H1 (cell line): Measurements from ENCODE around the gene COLEC12. TPM values are rescaled to one million over a fixed set of nuclear protein-coding genes. Genes with fewer than 3 reads are reported as not detected.

Experiments
- ASH2L ChIP-seq: fragments of 200-600, 300-600 bp; sonication (generic); IDR thresholded peaks from one replicate; pipeline ENCODE4 v1.7.1; 2017; ENCODE audit warnings: low read length
- SIN3A ChIP-seq, 2 experiments: IDR thresholded peaks in 1 of 2; conservative IDR thresholded peaks in 1 of 2; 2 replicates each; pipeline ENCODE4 v1.6.1; 2011 to 2012; ENCODE audit warnings: low read length in 2 of 2, improper control_type of control experiment in 1 of 2, low read depth in 1 of 2, mild to moderate bottlenecking in 1 of 2
- SRF ChIP-seq: IDR thresholded peaks from 2 replicates; pipeline ENCODE4 v1.6.1; 2011; ENCODE audit warnings: mild to moderate bottlenecking, low read depth, low read length, moderate library complexity
- polyA plus RNA-seq, 7 experiments: library from polyadenylated mRNA; depleted of rRNA in 3 of 7; stranded (reverse) in 5 of 7; unstranded in 2 of 7; fragments of >200 nt in 5 of 7; fragments of 200-250 nt in 2 of 7; gene quantifications; 1 replicate in 5 of 7; 2 replicates in 1 of 7; 4 replicates in 1 of 7; pipeline versions ENCODE4 v1.2.1 to v1.2.3, GENCODE V29; 2011 to 2013; ENCODE audit warnings: missing spikeins in 2 of 7, mixed read lengths in 2 of 7
- total RNA-seq: library from RNA; stranded (reverse); fragmentation: NEBNext Ultra II Directional; extraction: Animal tissue kit (Norgen Biotek cat#: 25700); gene quantifications from 2 replicates; pipeline ENCODE4 v1.2.1, GENCODE V29; 2021

Gene COLEC12
- total and polyA plus RNA-seq, 2 of the 8 experiments (the other 6 are each of a cell fraction or from before 2014, with no cell fraction given) = 0.44 to 2.3 TPM

DNA sequence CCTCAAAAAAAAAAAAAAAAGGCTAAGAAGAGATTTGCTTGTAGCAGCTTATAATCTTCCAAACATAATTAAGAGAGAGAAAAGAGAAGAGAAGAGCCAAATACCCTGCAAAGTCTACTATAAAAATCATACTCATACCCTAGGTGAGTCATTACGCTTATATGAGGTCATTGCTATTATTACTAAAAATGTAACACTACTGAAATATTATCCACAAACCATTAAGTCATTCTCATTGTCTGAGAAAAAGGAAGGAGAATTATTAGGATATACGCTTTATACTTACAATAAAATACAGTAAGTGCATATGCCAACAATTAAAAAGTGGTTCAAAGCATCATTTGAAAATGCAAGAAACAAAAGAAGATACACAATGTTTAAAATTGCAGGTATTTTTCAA, 66.5 kb downstream of the COLEC12 start (continued):
- no peak for TF ChIP-seq ASH2L
- no peak for TF ChIP-seq SIN3A (conservative IDR thresholded peaks at IDR 0.05 in 1 of 2, IDR thresholded peaks at IDR 0.05 in 1 of 2; ENCODE audit: low read depth in 1 of 2, low read length in 2 of 2)
- no peak for TF ChIP-seq SRF
